ENCODE measurements around the gene LAMA2.

DNA sequence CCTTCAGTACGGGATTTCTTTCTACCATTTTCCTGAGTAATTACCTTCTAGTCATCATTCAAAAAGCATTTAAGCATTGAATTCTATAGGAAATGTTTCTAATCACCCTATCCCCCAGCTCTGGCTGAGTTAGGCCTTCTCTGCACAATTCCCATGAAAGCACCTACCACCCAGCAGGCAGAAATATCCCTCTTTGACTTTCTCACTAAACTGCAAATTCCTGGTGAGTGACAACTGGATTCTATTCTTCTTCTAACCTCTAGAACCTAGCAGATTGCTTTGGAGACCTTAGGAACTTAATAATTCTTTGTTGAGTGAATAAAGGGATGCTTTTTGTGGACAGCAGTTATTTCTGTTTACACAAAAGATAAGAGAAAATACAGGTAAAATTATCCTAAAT is 328.7 kb downstream of the LAMA2 start:
- TF ChIP-seq CTCF (conservative IDR thresholded peaks at IDR 0.05; ENCODE audit: low read depth in 2 of 2) (no peak), EZH2 (IDR thresholded peaks at IDR 0.05; ENCODE audit: low read depth, unreplicated experiment) (no peak), POLR2AphosphoS5 (IDR thresholded peaks at IDR 0.05; ENCODE audit: low read depth) (no peak), EZH2phosphoT487 (IDR thresholded peaks at IDR 0.05; ENCODE audit: unreplicated experiment) (no peak), CREB1 (CRISPR knock-in tag; IDR thresholded peaks at IDR 0.05; ENCODE audit: low read depth) (no peak)
- TF ChIP-seq, protein P1, sequence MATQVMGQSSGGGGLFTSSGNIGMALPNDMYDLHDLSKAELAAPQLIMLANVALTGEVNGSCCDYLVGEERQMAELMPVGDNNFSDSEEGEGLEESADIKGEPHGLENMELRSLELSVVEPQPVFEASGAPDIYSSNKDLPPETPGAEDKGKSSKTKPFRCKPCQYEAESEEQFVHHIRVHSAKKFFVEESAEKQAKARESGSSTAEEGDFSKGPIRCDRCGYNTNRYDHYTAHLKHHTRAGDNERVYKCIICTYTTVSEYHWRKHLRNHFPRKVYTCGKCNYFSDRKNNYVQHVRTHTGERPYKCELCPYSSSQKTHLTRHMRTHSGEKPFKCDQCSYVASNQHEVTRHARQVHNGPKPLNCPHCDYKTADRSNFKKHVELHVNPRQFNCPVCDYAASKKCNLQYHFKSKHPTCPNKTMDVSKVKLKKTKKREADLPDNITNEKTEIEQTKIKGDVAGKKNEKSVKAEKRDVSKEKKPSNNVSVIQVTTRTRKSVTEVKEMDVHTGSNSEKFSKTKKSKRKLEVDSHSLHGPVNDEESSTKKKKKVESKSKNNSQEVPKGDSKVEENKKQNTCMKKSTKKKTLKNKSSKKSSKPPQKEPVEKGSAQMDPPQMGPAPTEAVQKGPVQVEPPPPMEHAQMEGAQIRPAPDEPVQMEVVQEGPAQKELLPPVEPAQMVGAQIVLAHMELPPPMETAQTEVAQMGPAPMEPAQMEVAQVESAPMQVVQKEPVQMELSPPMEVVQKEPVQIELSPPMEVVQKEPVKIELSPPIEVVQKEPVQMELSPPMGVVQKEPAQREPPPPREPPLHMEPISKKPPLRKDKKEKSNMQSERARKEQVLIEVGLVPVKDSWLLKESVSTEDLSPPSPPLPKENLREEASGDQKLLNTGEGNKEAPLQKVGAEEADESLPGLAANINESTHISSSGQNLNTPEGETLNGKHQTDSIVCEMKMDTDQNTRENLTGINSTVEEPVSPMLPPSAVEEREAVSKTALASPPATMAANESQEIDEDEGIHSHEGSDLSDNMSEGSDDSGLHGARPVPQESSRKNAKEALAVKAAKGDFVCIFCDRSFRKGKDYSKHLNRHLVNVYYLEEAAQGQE (IDR thresholded peaks at IDR 0.05; ENCODE audit: unreplicated experiment): no peak
